PC-9 (cell line): ENCODE data around the gene CRTC1. TPM values are rescaled to one million over a fixed set of nuclear protein-coding genes. Genes with fewer than 3 reads are reported as not detected.

Experiments used
- BruUV-seq: library from RNA; stranded (reverse); fragments of 400-500 nt; replicated peaks from 2 replicates; lab custom pipeline; 2021; lab: Mats Ljungman, UMichigan
- CTCF ChIA-PET: fragments of 300-600 bp; sonication (Branson Sonifier 250); formaldehyde crosslinking; loops from one replicate; lab custom pipeline; 2022; ENCODE audit warnings: antibody characterized with exemption; lab: Charles Lee
- POLR2A ChIA-PET: fragments of 300-600 bp; sonication (Branson Sonifier 250); formaldehyde crosslinking; loops from one replicate; lab custom pipeline; 2022; ENCODE audit warnings: antibody characterized with exemption; ENCODE audit not compliant: unreplicated experiment; lab: Charles Lee
- DNase-seq, 2 experiments: peaks; one replicate each; pipeline versions ENCODE4 v3.0.0 to v3.0.0-alpha.2; 2015 to 2022; ENCODE audit warnings: mixed read lengths in 1 of 2
- H2AFZ ChIP-seq: fragments of 200-600 bp; sonication (generic); 2 replicates; pipeline ENCODE4 v1.8.1; 2017; ENCODE audit warnings: antibody characterized with exemption
- H3F3A ChIP-seq: fragments of 200-600 bp; sonication (generic); 2 replicates; pipeline ENCODE4 v1.8.1; 2017; ENCODE audit warnings: antibody characterized with exemption, mild to moderate bottlenecking, low read depth; ENCODE audit not compliant: insufficient read depth
- H3K27ac ChIP-seq: fragments of 200-600 bp; sonication (generic); 2 replicates; pipeline ENCODE4 v1.6.1; 2016; ENCODE audit warnings: mixed run types
- H3K27me3 ChIP-seq: fragments of 200-600 bp; sonication (generic); 2 replicates; pipeline ENCODE4 v1.6.1; 2016; ENCODE audit warnings: low read depth, mixed run types; ENCODE audit not compliant: insufficient read depth
- H3K36me3 ChIP-seq: fragments of 200-600 bp; sonication (generic); 2 replicates; pipeline ENCODE4 v1.6.1; 2016; ENCODE audit warnings: low read depth, mixed run types
- H3K4me1 ChIP-seq: fragments of 200-600 bp; sonication (generic); replicated peaks from 2 replicates; pipeline ENCODE4 v1.6.1; 2016; ENCODE audit warnings: mixed run types; ENCODE audit not compliant: insufficient read depth
- H3K4me2 ChIP-seq: fragments of 200-600 bp; sonication (generic); 2 replicates; pipeline ENCODE4 v1.6.1; 2017; ENCODE audit warnings: mixed run types
- H3K4me3 ChIP-seq: fragments of 200-600 bp; sonication (generic); 2 replicates; pipeline ENCODE4 v1.6.1; 2016; ENCODE audit warnings: mixed run types
- H3K79me2 ChIP-seq: fragments of 200-600 bp; sonication (generic); 2 replicates; pipeline ENCODE4 v1.6.1; 2017; ENCODE audit warnings: low read depth, mixed run types
- H3K9me2 ChIP-seq: fragments of 200-600 bp; sonication (generic); 2 replicates; pipeline ENCODE4 v1.8.1; 2017; ENCODE audit warnings: mild to moderate bottlenecking; ENCODE audit not compliant: insufficient read depth
- H3K9me3 ChIP-seq: fragments of 200-600 bp; sonication (generic); 2 replicates; pipeline ENCODE4 v1.8.1; 2016; ENCODE audit warnings: low read depth; ENCODE audit not compliant: insufficient read depth
- H4K20me1 ChIP-seq: fragments of 200-600 bp; sonication (generic); 2 replicates; pipeline ENCODE4 v1.8.1; 2017; ENCODE audit not compliant: insufficient read depth
- EZH2 ChIP-seq: fragments of 200-600 bp; sonication (generic); IDR thresholded peaks from 2 replicates; pipeline ENCODE4 v1.8.0; 2017; ENCODE audit warnings: antibody characterized with exemption, low read depth
- intact Hi-C: fragments of 100-400 bp; cut with micrococcal nuclease; formaldehyde crosslinking; loops from one replicate; pipeline ENCODE4 v1.10.0; 2022; ENCODE audit not compliant: unreplicated experiment
- total RNA-seq: library from RNA; stranded (reverse); gene quantifications from 2 replicates; pipeline ENCODE4 v1.2.3, GENCODE V29; 2021
- TF ChIP-seq, protein P1 (sequence below): fragments of 200-600 bp; sonication (generic); conservative IDR thresholded peaks from 2 replicates; pipeline ENCODE4 v1.6.1; 2017; ENCODE audit warnings: mixed run types, antibody characterized with exemption, mild to moderate bottlenecking, moderate library complexity

CRTC1 gene
- total RNA-seq, 1 experiment from 2014 or later = 16.6 TPM

GRCh38 chr19:18719541-18719940 is 36.1 kb downstream of the CRTC1 start:
- no TSS peak for BruUV-seq
- no peaks in the 10 kb centered on the region for H3K36me3 ChIP-seq
- no peak overlapping the region for H3K4me2 ChIP-seq
- DNase-seq = no peak
- ChIA-PET POLR2A (no interaction called here), CTCF (no interaction called here)
- H3K79me2 ChIP-seq = no peaks in the 10 kb centered on the region
- no peaks in the 10 kb centered on the region for H3K4me1 ChIP-seq
- H3K27ac ChIP-seq = no peak overlapping the region
- H3F3A ChIP-seq = no peaks in the 10 kb centered on the region
- H2AFZ ChIP-seq = no peak overlapping the region
- H3K4me3 ChIP-seq = no peak overlapping the region
- peaks cover 33% of the 10 kb centered on the region for H4K20me1 ChIP-seq
- intact Hi-C loops = no loop called here
- H3K27me3 ChIP-seq = no peaks in the 10 kb centered on the region
- TF ChIP-seq EZH2 = no peak
- TF ChIP-seq, protein P1, sequence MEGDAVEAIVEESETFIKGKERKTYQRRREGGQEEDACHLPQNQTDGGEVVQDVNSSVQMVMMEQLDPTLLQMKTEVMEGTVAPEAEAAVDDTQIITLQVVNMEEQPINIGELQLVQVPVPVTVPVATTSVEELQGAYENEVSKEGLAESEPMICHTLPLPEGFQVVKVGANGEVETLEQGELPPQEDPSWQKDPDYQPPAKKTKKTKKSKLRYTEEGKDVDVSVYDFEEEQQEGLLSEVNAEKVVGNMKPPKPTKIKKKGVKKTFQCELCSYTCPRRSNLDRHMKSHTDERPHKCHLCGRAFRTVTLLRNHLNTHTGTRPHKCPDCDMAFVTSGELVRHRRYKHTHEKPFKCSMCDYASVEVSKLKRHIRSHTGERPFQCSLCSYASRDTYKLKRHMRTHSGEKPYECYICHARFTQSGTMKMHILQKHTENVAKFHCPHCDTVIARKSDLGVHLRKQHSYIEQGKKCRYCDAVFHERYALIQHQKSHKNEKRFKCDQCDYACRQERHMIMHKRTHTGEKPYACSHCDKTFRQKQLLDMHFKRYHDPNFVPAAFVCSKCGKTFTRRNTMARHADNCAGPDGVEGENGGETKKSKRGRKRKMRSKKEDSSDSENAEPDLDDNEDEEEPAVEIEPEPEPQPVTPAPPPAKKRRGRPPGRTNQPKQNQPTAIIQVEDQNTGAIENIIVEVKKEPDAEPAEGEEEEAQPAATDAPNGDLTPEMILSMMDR = no peak
- no peaks in the 10 kb centered on the region for H3K9me2 ChIP-seq
- H3K9me3 ChIP-seq = no peaks in the 10 kb centered on the region

- H3K9me3 ChIP-seq = no peaks in the 10 kb centered on the region
- H3K27me3 ChIP-seq = no peaks in the 10 kb centered on the region
- intact Hi-C loops = no loop called here
- no peak overlapping the region for H3K4me2 ChIP-seq
- ChIA-PET CTCF (no interaction called here), POLR2A (no interaction called here)
- peaks cover 10% of the 10 kb centered on the region; the same call in 1 of the 2 replicates for H4K20me1 ChIP-seq
- H3F3A ChIP-seq = no peaks in the 10 kb centered on the region
- no peaks in the 10 kb centered on the region for H3K9me2 ChIP-seq
- no peak overlapping the region for H3K27ac ChIP-seq
- no peaks in the 10 kb centered on the region for H3K4me1 ChIP-seq
- no peaks in the 10 kb centered on the region for H3K79me2 ChIP-seq
- TF ChIP-seq, protein P1 = no peak
- no peak for TF ChIP-seq EZH2
- no peak overlapping the region for H3K4me3 ChIP-seq
- H3K36me3 ChIP-seq = no peaks in the 10 kb centered on the region
- no peak overlapping the region for H2AFZ ChIP-seq
- BruUV-seq = no TSS peak
- DNase-seq = no peak
Measured at GRCh38 chr19:18723871-18724377, 40.4 kb downstream of the CRTC1 start.

DNA sequence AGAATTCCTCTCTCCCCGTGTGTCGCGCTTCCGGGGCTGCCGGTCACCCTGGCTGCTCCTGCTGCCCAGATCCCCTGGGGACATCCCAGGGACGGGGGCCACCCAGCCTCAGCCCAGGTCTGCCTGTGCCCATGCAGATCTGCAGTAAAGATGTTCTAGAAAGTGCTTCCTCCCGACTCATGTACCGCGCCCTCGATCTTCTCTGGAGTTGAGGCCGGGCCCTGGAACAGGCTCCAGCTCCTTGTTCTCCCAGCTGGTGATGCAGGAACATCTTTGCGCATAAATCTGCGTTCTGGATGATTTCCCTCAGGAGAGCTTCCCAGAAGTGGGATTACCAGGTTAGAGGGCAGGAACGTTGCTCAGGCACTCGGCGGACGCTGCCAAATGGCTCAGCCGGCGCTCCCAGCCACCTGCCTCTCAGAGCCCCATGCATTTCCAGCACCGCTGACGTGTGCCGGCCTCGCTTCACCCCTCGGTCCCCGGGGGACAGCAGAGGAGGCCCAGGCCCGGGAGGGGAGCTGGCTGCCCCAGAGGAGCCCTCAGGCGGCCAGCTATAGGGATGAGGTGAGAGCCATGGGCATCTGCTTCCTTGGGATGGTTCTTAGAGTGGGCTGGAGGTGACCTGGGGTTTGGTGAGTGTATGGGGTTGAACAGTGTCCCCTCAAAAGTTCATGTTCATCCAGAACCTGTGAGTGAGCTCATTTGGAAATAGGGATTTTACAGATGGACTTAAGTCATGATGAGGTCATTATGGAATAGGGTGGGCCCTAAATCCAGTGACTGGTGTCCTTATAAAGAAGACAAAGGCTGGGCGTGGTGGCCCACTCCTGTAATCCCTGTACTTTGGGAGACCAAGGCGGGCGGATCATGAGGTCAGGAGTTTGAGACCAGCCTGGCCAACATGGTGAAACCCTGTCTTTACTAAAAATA is 42.6 kb downstream of the CRTC1 start:
- CTCF ChIA-PET = no interaction called here
- Histone ChIP-seq H3K4me3 (no peak overlapping the region), H3F3A (no peaks in the 10 kb centered on the region), H2AFZ (no peak overlapping the region), H3K36me3 (no peaks in the 10 kb centered on the region), H4K20me1 (peaks cover 10% of the 10 kb centered on the region; the same call in 1 of the 2 replicates), H3K79me2 (no peaks in the 10 kb centered on the region), H3K27ac (no peak overlapping the region), H3K9me3 (no peaks in the 10 kb centered on the region), H3K4me2 (no peak overlapping the region), H3K4me1 (no peaks in the 10 kb centered on the region), H3K9me2 (no peaks in the 10 kb centered on the region), H3K27me3 (no peaks in the 10 kb centered on the region)
- BruUV-seq = no TSS peak
- POLR2A ChIA-PET = no interaction called here
- TF ChIP-seq, protein P1 = no peak
- TF ChIP-seq EZH2 = no peak
- no peak for DNase-seq
- intact Hi-C loops = no loop called here
